Measurements from ENCODE around the gene ANKRD39. TPM values are rescaled to one million over a fixed set of nuclear protein-coding genes. Genes with fewer than 3 reads are reported as not detected.

ANKRD39 gene
- total and polyA plus RNA-seq, 9 of the 15 experiments (the other 6 are each of a cell fraction or from before 2014, with no cell fraction given): 8.2 to 33.1 (median 23.8) TPM

DNA sequence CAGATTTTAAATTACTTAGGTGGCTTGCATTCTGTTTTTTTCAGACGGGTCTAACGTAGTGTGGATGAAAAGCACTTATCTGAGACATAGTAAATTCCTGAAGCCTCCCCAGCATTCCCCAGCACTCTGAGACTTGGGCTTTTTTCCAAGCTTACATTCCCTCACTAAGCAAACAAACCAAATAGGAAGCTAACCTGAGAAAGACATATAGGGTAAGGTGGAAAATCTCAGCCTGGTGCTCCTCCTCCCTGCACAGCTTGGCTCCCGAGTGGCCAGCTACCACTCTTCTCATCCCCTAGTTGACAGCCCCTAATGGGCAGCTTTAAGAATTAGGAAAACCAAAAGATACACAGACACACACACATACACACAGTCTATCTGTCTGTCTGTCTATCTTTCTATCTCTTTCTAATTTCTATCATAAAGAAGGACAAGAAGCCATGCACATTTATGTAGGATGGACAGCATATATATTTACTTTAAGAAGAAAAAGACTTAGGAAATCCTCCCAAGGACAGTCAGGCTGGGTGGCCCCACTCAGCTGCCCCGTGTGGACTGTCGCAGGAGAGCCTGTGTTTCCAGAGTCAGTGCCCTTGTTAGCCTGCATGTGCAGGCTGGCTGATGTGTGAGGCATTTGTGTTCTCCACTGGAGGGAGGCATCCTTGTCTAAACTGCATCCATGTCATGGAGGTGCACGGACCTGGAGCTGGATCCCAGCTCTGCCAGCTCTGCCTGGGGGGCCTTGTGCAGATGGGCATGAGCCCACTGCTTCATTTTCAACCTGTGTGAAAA, 33.5 kb downstream of the ANKRD39 start:
- H3K9me3 ChIP-seq (replicated peaks; ENCODE audit: control insufficient read depth, insufficient read depth, low read depth, low read length): no peaks in the 10 kb centered on the region
- no peaks in the 10 kb centered on the region for H3K27me3 ChIP-seq (ENCODE audit: control insufficient read depth in 2 of 2, insufficient read depth in 2 of 2, low read length in 2 of 2)
- no peak overlapping the region for H2AFZ ChIP-seq (ENCODE audit: low read depth, low read length)
- no peak overlapping the region for H3K27ac ChIP-seq (ENCODE audit: extremely low read depth, low read depth, low read length)
- POLR2A ChIA-PET: interaction anchor here (0.6 to 1.9 kb wide), 4 partner anchors 9 to 19 kb away, joined by 3 to 8 read pairs (median 4); partner anchors contain the start of gene ANKRD23
- DNase-seq (ENCODE audit: extremely low read depth in 1 of 4, low spot score in 3 of 4) (no peak), FAIRE-seq (no peak), ATAC-seq (no peak)
- H3K9ac ChIP-seq (ENCODE audit: insufficient read depth in 1 of 2, low read depth in 2 of 2, low read length in 2 of 2): no peak overlapping the region; a peak in 1 of 4 replicates
- H4K20me1 ChIP-seq (replicated peaks; ENCODE audit: control insufficient read depth, insufficient read depth, low read length): peaks cover 30% of the 10 kb centered on the region
- H3K9me1 ChIP-seq (ENCODE audit: control insufficient read depth, insufficient read depth, low read length): peaks cover 7% of the 10 kb centered on the region
- H3K36me3 ChIP-seq (ENCODE audit: control insufficient read depth, insufficient read depth, low read length): peaks cover 78% of the 10 kb centered on the region
- intact Hi-C loops (cut with micrococcal nuclease): no loop called here
- WGBS (ENCODE audit: insufficient coverage, low coverage, missing lambda C conversion rate): 71% methylated on average over 6 of the region's 6 CpGs
- no peak overlapping the region for H3K4me2 ChIP-seq (ENCODE audit: insufficient read depth, low read length)
- no peak for TF ChIP-seq ZNF507 (tag; conservative IDR thresholded peaks at IDR 0.05)
- no peak for TF ChIP-seq SP1 (CRISPR knock-in tag; IDR thresholded peaks at IDR 0.05)
- no peak for TF ChIP-seq SMAD4 (CRISPR knock-in tag; conservative IDR thresholded peaks at IDR 0.05)
- TF ChIP-seq, protein P1, sequence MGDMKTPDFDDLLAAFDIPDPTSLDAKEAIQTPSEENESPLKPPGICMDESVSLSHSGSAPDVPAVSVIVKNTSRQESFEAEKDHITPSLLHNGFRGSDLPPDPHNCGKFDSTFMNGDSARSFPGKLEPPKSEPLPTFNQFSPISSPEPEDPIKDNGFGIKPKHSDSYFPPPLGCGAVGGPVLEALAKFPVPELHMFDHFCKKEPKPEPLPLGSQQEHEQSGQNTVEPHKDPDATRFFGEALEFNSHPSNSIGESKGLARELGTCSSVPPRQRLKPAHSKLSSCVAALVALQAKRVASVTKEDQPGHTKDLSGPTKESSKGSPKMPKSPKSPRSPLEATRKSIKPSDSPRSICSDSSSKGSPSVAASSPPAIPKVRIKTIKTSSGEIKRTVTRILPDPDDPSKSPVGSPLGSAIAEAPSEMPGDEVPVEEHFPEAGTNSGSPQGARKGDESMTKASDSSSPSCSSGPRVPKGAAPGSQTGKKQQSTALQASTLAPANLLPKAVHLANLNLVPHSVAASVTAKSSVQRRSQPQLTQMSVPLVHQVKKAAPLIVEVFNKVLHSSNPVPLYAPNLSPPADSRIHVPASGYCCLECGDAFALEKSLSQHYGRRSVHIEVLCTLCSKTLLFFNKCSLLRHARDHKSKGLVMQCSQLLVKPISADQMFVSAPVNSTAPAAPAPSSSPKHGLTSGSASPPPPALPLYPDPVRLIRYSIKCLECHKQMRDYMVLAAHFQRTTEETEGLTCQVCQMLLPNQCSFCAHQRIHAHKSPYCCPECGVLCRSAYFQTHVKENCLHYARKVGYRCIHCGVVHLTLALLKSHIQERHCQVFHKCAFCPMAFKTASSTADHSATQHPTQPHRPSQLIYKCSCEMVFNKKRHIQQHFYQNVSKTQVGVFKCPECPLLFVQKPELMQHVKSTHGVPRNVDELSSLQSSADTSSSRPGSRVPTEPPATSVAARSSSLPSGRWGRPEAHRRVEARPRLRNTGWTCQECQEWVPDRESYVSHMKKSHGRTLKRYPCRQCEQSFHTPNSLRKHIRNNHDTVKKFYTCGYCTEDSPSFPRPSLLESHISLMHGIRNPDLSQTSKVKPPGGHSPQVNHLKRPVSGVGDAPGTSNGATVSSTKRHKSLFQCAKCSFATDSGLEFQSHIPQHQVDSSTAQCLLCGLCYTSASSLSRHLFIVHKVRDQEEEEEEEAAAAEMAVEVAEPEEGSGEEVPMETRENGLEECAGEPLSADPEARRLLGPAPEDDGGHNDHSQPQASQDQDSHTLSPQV (IDR thresholded peaks at IDR 0.05): no peak
- no peak for TF ChIP-seq HOXB6 (CRISPR knock-in tag; IDR thresholded peaks at IDR 0.05; ENCODE audit: borderline replicate concordance)
- TF ChIP-seq ZNF212 (CRISPR knock-in tag; IDR thresholded peaks at IDR 0.05): no peak
- peaks cover 10 to 16% of the 10 kb centered on the region in 2 experiments; a peak in 4 of 5 replicates for H3K4me1 ChIP-seq (replicated peaks in 1 of 2; ENCODE audit: control insufficient read depth in 2 of 2, insufficient read depth in 2 of 2, low read length in 2 of 2)
- peaks cover 29% of the 10 kb centered on the region for H3K79me2 ChIP-seq (ENCODE audit: control insufficient read depth, insufficient read depth, low read length)
- BruUV-seq (replicated peaks): no TSS peak
- CTCF ChIA-PET (ENCODE audit: low intra/inter-chr PET ratio): no interaction called here
- no peak overlapping the region for H3K4me3 ChIP-seq
- in situ Hi-C loops (cut with MboI): no loop called here

Measured in K562 (cell line).